ENCODE measurements around the gene FOXP4.

FOXP4 gene

GRCh38 chr6:41522780-41523548 lies 23.2 kb upstream of the FOXP4 start:
- TF ChIP-seq, protein P1, sequence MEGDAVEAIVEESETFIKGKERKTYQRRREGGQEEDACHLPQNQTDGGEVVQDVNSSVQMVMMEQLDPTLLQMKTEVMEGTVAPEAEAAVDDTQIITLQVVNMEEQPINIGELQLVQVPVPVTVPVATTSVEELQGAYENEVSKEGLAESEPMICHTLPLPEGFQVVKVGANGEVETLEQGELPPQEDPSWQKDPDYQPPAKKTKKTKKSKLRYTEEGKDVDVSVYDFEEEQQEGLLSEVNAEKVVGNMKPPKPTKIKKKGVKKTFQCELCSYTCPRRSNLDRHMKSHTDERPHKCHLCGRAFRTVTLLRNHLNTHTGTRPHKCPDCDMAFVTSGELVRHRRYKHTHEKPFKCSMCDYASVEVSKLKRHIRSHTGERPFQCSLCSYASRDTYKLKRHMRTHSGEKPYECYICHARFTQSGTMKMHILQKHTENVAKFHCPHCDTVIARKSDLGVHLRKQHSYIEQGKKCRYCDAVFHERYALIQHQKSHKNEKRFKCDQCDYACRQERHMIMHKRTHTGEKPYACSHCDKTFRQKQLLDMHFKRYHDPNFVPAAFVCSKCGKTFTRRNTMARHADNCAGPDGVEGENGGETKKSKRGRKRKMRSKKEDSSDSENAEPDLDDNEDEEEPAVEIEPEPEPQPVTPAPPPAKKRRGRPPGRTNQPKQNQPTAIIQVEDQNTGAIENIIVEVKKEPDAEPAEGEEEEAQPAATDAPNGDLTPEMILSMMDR (IDR thresholded peaks at IDR 0.05; ENCODE audit: low read depth, low read length, missing control alignments): no peak
- no peak overlapping the region for H3K4me3 ChIP-seq (replicated peaks; ENCODE audit: low read depth, low read length)
- DNase-seq (ENCODE audit: extremely low read depth, low read depth): no peak

- no peak overlapping the region for H3K4me3 ChIP-seq (replicated peaks; ENCODE audit: low read depth, low read length)
- no peak for DNase-seq (ENCODE audit: extremely low read depth, low read depth)
- TF ChIP-seq, protein P1 (IDR thresholded peaks at IDR 0.05; ENCODE audit: low read depth, low read length, missing control alignments): no peak
Observed at GRCh38 chr6:41523915-41524633, 22.1 kb upstream of the FOXP4 start.

GRCh38 chr6:41524634-41525011 lies 21.6 kb upstream of the FOXP4 start:
- no peak overlapping the region for H3K4me3 ChIP-seq (replicated peaks; ENCODE audit: low read depth, low read length)
- TF ChIP-seq, protein P1 (IDR thresholded peaks at IDR 0.05; ENCODE audit: low read depth, low read length, missing control alignments): no peak
- no peak for DNase-seq (ENCODE audit: extremely low read depth, low read depth)

DNA sequence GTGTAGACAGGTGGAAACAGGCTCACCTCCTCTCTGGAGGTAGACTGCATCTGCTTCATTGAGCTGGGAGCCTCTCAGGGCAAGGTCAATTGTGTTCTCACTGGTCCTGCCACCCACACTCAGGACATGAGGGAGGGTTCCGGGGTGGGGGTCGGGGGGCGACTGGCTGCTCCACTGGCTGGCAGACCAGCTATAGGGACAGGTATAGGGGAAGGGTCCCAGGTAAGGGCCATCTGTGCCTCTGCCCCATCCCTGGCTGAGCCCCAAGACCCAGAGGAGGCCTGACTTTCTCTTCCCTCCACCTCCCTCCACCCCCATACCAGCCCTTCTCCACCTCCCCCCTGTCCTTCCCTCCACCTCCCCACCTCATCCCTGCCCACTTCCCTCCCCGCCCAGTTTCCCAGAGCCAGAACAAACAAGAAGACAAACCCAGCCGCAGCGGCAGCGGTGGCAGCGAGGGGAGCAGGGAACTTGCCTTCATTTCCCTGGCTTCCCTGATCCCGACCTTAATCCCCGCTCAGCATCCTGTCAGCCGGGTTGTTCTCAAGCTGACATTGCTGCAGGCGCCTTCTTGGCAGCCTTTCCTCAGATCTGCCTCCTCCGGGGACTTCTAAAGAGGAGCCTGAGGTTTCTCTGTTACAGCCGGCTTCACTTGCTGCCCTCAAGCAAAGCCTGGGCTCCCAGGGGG lies 18.3 kb upstream of the FOXP4 start:
- no peak for DNase-seq (ENCODE audit: extremely low read depth, low read depth)
- H3K4me3 ChIP-seq (replicated peaks; ENCODE audit: low read depth, low read length): no peak overlapping the region
- TF ChIP-seq, protein P1 (IDR thresholded peaks at IDR 0.05; ENCODE audit: low read depth, low read length, missing control alignments): no peak

- TF ChIP-seq, protein P1 (IDR thresholded peaks at IDR 0.05; ENCODE audit: low read depth, low read length, missing control alignments): no peak
- no peak for DNase-seq (ENCODE audit: extremely low read depth, low read depth)
- H3K4me3 ChIP-seq (replicated peaks; ENCODE audit: low read depth, low read length): no peak overlapping the region
Observed at GRCh38 chr6:41528409-41528963, 17.7 kb upstream of the FOXP4 start.

GRCh38 chr6:41529049-41529448 lies 17.1 kb upstream of the FOXP4 start:
- TF ChIP-seq, protein P1 (IDR thresholded peaks at IDR 0.05; ENCODE audit: low read depth, low read length, missing control alignments): no peak
- H3K4me3 ChIP-seq (replicated peaks; ENCODE audit: low read depth, low read length): no peak overlapping the region
- no peak for DNase-seq (ENCODE audit: extremely low read depth, low read depth)

Data from HFF-Myc (cell line).